Kidney epithelial cell (primary cell): ENCODE data around the gene CTNNA3. TPM values are rescaled to one million over a fixed set of nuclear protein-coding genes. Genes with fewer than 3 reads are reported as not detected.

Source experiments
- DNase-seq: peaks from one replicate; pipeline ENCODE4 v3.0.0-alpha.2; 2010; ENCODE audit warnings: low read depth
- H3K27me3 ChIP-seq: 2 replicates; pipeline ENCODE4 v1.6.0; 2011; ENCODE audit warnings: low read length; ENCODE audit not compliant: control insufficient read depth, insufficient read depth
- H3K36me3 ChIP-seq: 2 replicates; pipeline ENCODE4 v1.5.1; 2011; ENCODE audit warnings: low read length; ENCODE audit not compliant: control insufficient read depth, insufficient read depth
- H3K4me3 ChIP-seq: 2 replicates; pipeline ENCODE4 v1.5.1; 2011; ENCODE audit warnings: low read depth, mild to moderate bottlenecking, control low read depth, low read length
- total RNA-seq: library from RNA; depleted of rRNA; stranded (reverse); fragments of >200 nt; gene quantifications from 2 replicates; pipeline ENCODE4 v1.2.3, GENCODE V29; 2015
- TF ChIP-seq, protein P1 (sequence below): IDR thresholded peaks from 2 replicates; pipeline ENCODE4 v1.5.1; 2011; ENCODE audit warnings: mild to moderate bottlenecking, moderate library complexity, low read length, control low read depth, inconsistent platforms; ENCODE audit not compliant: insufficient read depth, poor library complexity, severe bottlenecking

Gene CTNNA3
- total RNA-seq, 1 donor from 2014 or later: 0.79 TPM

DNA sequence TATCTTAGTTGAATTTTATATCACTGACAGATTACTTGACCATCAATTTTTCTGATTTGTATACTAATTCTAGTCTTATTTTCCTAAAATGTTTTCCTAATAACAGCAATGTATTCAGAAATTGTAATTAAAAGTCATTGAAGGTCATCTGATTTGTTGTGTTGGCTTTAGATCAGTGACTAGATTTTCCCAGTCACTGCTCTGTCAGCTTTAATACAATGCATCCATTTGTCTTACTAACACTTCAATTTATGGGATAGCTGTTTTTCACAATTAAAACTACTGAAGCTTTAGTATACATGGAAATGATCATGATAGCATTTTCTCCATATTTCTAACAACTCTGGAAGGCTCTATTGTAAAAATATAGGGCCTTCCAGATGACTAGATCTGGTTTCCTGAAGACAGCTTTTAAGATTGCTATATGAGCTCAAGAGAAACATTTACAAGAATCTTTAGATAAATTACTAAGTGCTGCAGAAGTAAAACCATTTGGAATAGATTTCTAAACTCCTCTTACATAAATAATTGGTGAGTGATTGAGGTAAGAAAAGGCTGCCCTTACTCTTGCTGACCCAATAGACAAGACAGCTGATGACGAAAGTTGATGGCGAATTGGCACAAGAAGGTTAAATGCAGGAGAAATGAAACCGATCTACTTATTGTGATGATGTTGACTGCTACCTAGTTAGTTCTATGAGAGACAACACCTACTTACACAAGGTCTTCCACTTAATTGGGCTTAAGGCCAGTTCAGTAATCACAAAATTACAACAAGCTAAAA is 696.0 kb downstream of the CTNNA3 start:
- no peaks in the 10 kb centered on the region for H3K36me3 ChIP-seq
- DNase-seq: no peak
- no peak overlapping the region for H3K4me3 ChIP-seq
- TF ChIP-seq, protein P1, sequence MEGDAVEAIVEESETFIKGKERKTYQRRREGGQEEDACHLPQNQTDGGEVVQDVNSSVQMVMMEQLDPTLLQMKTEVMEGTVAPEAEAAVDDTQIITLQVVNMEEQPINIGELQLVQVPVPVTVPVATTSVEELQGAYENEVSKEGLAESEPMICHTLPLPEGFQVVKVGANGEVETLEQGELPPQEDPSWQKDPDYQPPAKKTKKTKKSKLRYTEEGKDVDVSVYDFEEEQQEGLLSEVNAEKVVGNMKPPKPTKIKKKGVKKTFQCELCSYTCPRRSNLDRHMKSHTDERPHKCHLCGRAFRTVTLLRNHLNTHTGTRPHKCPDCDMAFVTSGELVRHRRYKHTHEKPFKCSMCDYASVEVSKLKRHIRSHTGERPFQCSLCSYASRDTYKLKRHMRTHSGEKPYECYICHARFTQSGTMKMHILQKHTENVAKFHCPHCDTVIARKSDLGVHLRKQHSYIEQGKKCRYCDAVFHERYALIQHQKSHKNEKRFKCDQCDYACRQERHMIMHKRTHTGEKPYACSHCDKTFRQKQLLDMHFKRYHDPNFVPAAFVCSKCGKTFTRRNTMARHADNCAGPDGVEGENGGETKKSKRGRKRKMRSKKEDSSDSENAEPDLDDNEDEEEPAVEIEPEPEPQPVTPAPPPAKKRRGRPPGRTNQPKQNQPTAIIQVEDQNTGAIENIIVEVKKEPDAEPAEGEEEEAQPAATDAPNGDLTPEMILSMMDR: no peak
- no peaks in the 10 kb centered on the region for H3K27me3 ChIP-seq

DNA sequence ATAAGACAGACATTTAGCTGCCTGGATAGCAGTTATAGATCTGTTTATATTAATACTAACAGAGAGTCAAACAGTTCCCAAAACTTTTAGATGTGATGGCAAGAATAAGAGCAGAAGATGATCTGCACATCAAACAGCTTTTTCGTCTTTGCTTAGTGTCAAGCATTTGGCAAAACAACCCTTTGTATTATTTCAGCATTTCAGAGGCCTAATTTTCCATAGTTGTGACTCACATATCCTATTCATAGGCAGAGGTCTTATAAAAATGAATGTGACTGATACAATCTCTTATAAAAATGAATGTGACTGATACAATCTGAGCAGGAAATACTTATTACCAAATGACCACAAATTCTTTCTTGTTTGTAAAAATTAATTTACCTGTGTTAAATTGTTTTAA is 699.0 kb downstream of the CTNNA3 start:
- TF ChIP-seq, protein P1: no peak
- DNase-seq: no peak

DNA sequence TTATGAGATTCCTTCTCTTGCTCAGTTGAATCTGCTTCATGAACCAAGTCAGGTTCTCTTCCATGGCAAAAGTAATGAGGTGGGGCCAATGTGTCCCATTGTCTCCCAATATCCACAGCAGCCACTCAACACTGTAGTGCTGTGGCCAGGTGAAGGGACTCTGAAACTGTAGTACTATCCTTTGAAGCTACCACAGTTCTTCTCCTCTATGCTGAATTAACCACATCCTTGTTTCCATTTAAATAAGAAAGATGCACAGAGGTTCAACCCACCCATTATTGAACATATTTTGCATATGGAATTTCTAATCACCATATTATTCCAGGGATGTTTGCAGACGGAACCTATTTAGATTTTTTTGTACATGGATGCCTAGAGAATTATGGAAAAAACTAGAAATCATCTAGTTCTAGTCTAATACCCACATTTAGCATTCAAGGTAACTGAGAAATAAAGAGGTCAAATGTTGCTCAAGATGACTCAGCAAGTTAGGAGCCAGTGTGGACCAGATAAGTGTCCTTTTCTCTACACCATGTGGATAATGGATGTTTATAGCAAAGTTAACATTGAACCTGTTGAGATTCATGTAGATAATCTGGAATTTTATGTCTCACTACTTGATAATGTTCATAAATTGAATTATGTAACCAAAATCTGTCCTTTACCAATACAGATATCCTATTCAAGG is 705.7 kb downstream of the CTNNA3 start:
- no peaks in the 10 kb centered on the region for H3K36me3 ChIP-seq
- no peak for DNase-seq
- no peaks in the 10 kb centered on the region for H3K27me3 ChIP-seq
- TF ChIP-seq, protein P1: no peak
- no peak overlapping the region for H3K4me3 ChIP-seq

More for the DNA sequence above, 699.0 kb downstream of the CTNNA3 start:
- H3K4me3 ChIP-seq: no peak overlapping the region
- no peaks in the 10 kb centered on the region for H3K27me3 ChIP-seq
- no peaks in the 10 kb centered on the region for H3K36me3 ChIP-seq

- H3K36me3 ChIP-seq: no peaks in the 10 kb centered on the region
- TF ChIP-seq, protein P1: no peak
- no peak for DNase-seq
- no peaks in the 10 kb centered on the region for H3K27me3 ChIP-seq
- no peak overlapping the region for H3K4me3 ChIP-seq
These were observed 712.5 kb downstream of the CTNNA3 start for GRCh38 chr10:66983475-66983818.

DNA sequence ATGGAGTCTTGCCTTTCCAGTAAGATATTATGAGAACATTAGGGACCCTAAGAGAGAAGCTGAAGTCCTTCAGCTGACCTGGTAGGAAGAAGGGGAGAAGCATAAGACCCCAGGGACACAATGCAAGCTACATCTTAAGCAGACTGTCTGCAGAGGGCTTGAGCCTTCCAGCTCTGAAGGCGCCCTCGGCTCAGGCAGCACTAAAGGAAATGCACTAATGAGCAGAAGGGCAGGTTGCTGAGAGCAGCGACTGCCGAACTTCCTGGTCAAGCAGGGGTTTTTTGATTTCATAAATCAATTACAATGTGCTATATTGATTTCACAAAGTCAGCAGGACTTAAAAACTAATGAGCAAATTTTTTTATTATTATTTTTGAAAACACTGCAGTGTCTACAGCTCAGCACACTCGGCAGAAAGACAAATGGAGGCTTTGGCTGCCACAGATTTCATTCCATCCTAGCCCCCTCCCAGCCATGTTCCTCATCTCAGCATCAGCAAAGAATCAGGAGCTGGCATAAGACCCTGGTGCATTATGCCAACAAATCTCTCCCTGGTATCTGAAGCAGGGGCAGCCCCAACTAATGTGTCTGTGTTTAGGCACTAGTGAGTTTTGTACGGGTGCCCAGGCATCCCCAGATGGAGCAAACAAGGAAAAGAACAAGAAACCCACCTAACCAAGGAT is 713.1 kb downstream of the CTNNA3 start:
- DNase-seq: no peak
- no peaks in the 10 kb centered on the region for H3K36me3 ChIP-seq
- H3K4me3 ChIP-seq: no peak overlapping the region
- no peaks in the 10 kb centered on the region for H3K27me3 ChIP-seq
- TF ChIP-seq, protein P1: no peak
